GM23338 (cell line): ENCODE results near the gene GDF10.

Experiments used
- CTCF ChIP-seq, 2 experiments: fragments of 200-600 bp in 1 of 2; sonication (generic) in 1 of 2; conservative IDR thresholded peaks; 2 replicates each; pipeline versions ENCODE4 v1.5.1 to v1.6.1; 2016 to 2017; ENCODE audit warnings: antibody characterized with exemption in 2 of 2, low read depth in 2 of 2, mild to moderate bottlenecking in 2 of 2, moderate library complexity in 1 of 2
- EZH2 ChIP-seq: fragments of 200-600 bp; sonication (generic); IDR thresholded peaks from one replicate; pipeline ENCODE4 v1.8.0; 2017; ENCODE audit warnings: antibody characterized with exemption, mild to moderate bottlenecking, low read depth; ENCODE audit not compliant: unreplicated experiment
- JUNB ChIP-seq: IDR thresholded peaks from one replicate; pipeline ENCODE4 v1.6.1; 2016; ENCODE audit warnings: antibody characterized with exemption; ENCODE audit not compliant: unreplicated experiment
- POLR2AphosphoS5 ChIP-seq: IDR thresholded peaks from 2 replicates; pipeline ENCODE4 v1.6.1; 2016; ENCODE audit warnings: antibody characterized with exemption, low read depth
- REST ChIP-seq: IDR thresholded peaks from one replicate; pipeline ENCODE4 v1.6.1; 2018; ENCODE audit warnings: antibody characterized with exemption; ENCODE audit not compliant: unreplicated experiment

- TF ChIP-seq CTCF (conservative IDR thresholded peaks at IDR 0.05; ENCODE audit: low read depth in 2 of 2) (no peak), EZH2 (no peak), REST (no peak), JUNB (no peak), POLR2AphosphoS5 (no peak)
Measured at GRCh38 chr10:47359626-47360418, 59.8 kb downstream of the GDF10 start.
